ENCODE results near the gene LBX1. TPM values are rescaled to one million over a fixed set of nuclear protein-coding genes. Genes with fewer than 3 reads are reported as not detected.

Gene LBX1
- total RNA-seq: not detected in 2 replicates

- DNase-seq (ENCODE audit: low read depth in 2 of 2): no peak
Measured at GRCh38 chr10:101229266-101230182, at the start of gene LBX1. Gene LBX1 (minus strand): TSS chr10:101229463. CDS start chr10:101228815, 648 bp downstream.

DNA sequence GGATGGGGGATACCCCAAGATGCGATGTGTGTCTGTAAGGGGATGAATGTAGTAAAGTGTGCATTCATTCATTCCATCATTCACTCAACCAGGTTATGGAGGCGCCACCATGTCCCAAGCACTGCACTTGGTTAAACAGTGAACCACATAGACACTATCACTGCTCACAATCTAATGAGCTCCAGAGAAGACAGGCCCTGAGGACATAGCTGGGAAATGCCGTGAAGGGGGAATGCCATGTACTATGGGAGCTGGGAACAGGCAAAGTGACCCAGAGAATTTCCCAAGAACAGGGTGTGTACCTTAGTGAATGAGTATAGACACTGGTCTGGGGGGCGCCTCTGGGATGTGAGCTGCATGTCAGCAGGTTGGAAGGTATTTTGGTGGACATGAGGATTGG is 44.5 kb upstream of the LBX1 start:
- no peak for DNase-seq (ENCODE audit: low read depth in 2 of 2)

- DNase-seq (ENCODE audit: low read depth in 2 of 2): no peak
Measured at GRCh38 chr10:101273330-101273729, 44.1 kb upstream of the LBX1 start.

GRCh38 chr10:101272229-101272868 is 43.1 kb upstream of the LBX1 start:
- peak; percentile 33 to 63 for DNase-seq (ENCODE audit: low read depth in 2 of 2)

DNA sequence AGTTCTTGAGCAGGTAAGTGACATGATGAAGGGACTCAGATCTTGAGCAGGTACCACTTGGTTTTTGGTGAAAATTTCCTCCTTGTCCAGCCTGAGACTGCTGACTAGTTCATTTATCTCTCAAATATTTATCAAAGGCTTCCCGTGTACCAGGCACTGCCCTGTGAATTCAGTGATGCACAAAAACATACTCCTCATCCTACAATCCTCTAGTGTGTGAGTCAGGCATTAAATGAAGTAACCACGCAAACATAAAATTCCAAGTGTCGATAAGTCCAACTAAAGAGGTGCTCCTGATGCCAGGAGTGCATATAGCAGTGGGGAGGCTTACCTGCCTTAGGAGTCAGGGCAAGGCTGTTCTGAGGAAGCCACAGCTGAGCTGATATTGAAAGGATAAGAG is 41.5 kb upstream of the LBX1 start:
- DNase-seq (ENCODE audit: low read depth in 2 of 2): no peak

- no peak for DNase-seq (ENCODE audit: low read depth in 2 of 2)
Measured at GRCh38 chr10:101267776-101268175, 38.5 kb upstream of the LBX1 start.

DNA sequence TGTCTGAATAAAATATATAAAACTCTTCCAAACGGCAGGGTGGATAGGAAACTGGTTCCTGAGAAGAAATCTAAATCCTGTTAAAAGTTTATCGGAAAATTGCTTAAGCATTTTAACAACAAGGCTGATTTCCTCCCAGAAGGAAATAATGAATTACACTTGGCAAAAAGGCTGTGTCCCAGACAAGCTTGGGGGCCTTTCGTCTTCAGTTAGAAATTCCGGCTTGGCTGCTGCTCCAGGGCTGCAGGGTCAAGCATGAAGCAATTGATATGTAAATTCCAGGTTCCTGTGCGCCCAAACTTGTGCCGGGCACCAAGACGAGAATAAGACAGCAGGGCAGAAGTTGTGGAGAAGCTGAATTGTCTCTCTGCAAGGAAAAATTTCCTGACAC is 38.0 kb upstream of the LBX1 start:
- no peak for DNase-seq (ENCODE audit: low read depth in 2 of 2)

- DNase-seq (ENCODE audit: low read depth in 2 of 2): no peak
Measured at GRCh38 chr10:101266381-101267289, 37.4 kb upstream of the LBX1 start.

GRCh38 chr10:101263150-101263752 is 34.0 kb upstream of the LBX1 start:
- DNase-seq (ENCODE audit: low read depth in 2 of 2): no peak

- DNase-seq (ENCODE audit: low read depth in 2 of 2): no peak
Measured at GRCh38 chr10:101262147-101262546, 32.9 kb upstream of the LBX1 start.

DNA sequence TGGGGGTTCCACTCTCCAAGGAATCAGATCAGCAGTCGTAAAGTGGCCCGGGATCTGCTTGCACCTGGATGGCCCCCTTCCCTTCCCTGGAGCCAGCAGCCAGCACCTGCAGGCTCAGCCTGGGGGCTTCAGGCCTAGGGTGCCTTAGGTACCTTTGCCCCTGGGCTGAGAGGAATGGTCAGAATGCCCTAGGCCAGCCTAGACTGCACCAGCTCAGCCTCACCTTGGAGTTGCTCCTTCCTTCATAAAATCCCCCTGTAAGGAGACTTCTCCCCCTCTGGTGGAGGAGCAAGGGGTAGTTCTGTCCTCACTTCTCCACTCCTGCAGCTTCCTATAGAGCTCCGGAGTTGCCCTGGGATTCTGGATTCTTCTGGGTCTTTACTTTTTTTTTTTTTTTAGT is 32.4 kb upstream of the LBX1 start:
- DNase-seq (ENCODE audit: low read depth in 2 of 2): no peak

DNA sequence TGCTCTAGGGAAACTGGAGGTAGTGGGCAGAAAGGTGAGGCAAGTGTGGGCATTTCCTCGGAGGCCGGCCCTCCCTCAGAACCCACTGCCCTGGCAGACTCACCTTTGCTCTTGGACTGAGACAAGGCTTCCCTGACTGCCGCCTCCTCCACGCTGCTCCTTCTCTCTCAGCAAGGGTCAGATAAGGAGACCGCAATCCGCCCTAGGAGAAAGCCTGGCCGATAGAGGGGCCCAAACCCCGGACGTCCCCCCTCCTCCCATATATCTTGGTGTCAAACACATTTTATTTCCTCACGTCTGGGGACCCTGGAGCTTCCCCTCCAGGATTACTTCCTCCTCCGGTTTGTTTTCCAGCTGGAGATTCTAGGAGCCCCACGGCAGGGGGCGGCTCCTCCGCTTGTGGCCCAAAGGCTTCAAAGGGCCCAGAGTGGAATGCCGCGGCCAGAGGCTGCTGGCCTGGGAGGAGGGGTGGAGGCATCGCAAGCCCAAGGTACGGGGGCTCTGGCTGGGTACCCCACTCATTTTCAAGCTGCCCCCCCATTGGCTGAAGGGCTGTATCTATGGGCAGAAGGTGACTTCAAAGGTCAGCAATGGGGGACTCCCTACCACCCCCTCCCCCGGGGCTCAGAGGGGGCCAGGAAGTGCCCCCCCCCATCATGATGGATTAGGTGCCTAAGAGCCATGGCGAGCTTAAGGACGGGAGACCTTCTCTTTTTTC is 31.7 kb upstream of the LBX1 start:
- DNase-seq (ENCODE audit: low read depth in 2 of 2): no peak

GRCh38 chr10:101258179-101258885 is 29.1 kb upstream of the LBX1 start:
- DNase-seq (ENCODE audit: low read depth in 2 of 2): no peak

DNA sequence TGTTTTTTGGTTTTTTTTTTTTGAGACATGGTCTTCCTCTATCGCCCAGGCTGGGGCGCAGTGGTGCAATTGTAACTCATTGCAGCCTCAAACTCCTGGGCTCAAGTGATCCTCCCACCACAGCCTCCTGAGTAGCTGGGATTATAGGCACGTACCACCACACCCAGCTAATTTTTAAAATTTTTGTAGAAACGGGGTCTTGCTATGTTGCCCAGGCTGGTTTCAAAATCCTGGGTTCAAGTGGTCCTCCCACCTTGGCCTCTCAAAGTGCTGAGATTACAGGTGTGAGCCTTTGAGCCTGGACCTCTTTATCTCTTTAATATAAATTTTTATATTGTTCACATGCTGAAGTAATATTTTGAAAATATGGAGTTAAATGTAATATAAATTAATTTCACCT is 28.2 kb upstream of the LBX1 start:
- DNase-seq (ENCODE audit: low read depth in 2 of 2): no peak

- DNase-seq (ENCODE audit: low read depth in 2 of 2): no peak
Measured at GRCh38 chr10:101257084-101257483, 27.8 kb upstream of the LBX1 start.

GRCh38 chr10:101256387-101256786 is 27.1 kb upstream of the LBX1 start:
- DNase-seq (ENCODE audit: low read depth in 2 of 2): no peak

DNA sequence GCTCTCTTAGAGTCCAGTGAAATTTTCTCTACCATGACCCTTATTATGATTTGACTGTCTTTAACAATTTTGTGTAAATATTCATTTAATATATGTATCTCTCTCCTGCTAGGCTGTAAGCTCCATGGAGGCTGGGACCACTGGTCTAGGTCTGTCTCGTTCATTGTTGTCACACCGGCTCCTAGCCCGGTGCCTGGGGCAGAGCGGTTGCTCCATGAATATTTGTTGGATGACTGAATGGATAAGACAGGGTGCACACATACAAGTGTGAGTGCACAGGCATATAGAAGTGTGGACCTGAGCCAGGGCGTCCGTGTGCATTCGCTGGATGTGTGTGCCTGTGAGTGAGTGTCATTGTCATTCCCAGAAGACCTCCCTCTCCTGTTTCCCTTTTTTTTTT is 20.9 kb upstream of the LBX1 start:
- DNase-seq (ENCODE audit: low read depth in 2 of 2): no peak

DNA sequence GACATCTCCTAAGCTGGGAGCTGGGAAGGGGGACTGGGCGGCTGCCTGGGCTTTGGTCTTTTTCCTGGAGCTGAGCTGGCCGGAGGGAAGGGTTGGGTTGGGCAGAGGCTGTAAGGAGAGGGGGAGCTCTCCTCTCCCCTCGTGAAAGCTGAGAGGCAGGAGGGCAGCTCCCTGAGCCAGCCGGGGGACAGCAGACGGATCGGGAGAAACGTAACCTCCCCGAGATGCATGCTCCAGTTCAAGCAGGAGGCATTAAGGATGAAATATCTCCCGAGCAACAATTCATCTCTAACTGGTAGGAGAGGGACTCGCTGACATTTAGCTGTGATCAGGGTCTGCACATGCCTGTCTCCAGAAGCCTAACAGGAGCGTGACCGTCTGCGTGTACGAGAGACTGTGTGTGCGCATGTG is 19.9 kb upstream of the LBX1 start:
- no peak for DNase-seq (ENCODE audit: low read depth in 2 of 2)

- DNase-seq (ENCODE audit: low read depth in 2 of 2): no peak
Measured at GRCh38 chr10:101246639-101247038, 17.4 kb upstream of the LBX1 start.

All from dermis microvascular lymphatic vessel endothelial cell (primary cell).